Esophagus squamous epithelium (tissue), 4 donors: ENCODE measurements around the gene SMAD7.

Experiments
- CTCF ChIP-seq, 6 experiments: fragments of 450-650 bp in 4 of 6; fragments of 200-600 bp in 2 of 6; sonication (generic) in 2 of 6; IDR thresholded peaks; one replicate each; pipeline ENCODE4 v1.5.1; 2016 to 2019; ENCODE audit warnings: antibody characterized with exemption in 6 of 6, mild to moderate bottlenecking in 4 of 6, moderate library complexity in 4 of 6
- POLR2A ChIP-seq, 4 donors: fragments of 450-650 bp; IDR thresholded peaks; one replicate each; pipeline ENCODE4 v1.6.1; 2017; ENCODE audit warnings: antibody characterized with exemption in 4 of 4, mild to moderate bottlenecking in 4 of 4, moderate library complexity in 3 of 4

- TF ChIP-seq CTCF (IDR thresholded peaks at IDR 0.05) (no peak), POLR2A (IDR thresholded peaks at IDR 0.05) (no peak)
Observed at GRCh38 chr18:48943333-48943732, 7.4 kb downstream of the SMAD7 start.
